Measurements from ENCODE around the gene TYSND1. TPM values are rescaled to one million over a fixed set of nuclear protein-coding genes. Genes with fewer than 3 reads are reported as not detected.

The TYSND1 gene
- total RNA-seq, 1 experiment from 2014 or later, result 29.8 TPM

DNA sequence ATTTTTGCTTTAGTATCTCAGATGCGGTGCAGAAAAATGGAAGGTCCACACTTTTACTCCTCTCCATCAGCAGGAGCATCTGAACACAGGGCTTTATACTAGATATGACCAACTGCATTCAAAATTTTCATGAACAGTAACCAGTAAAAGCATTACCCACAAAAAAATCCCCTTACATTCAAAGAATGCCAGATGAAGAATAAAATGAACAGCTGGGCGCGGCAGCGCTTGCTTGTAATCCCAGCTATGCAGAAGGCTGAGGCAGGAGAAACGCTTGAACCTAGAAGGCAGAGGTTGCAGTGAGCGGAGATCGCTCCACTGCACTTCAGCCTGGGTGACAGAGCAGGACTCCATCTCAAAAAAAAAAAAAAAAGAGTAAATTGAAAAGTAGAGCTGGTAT is 20.7 kb upstream of the TYSND1 start:
- BruUV-seq (replicated peaks), result no TSS peak
- H3K9me3 ChIP-seq, result no peaks in the 10 kb centered on the region
- ChIA-PET CTCF (interaction anchor here (2.1 kb wide), 1 partner anchor 20 kb away, joined by 9 read pairs; the partner anchor contains the start of gene TYSND1), POLR2A (interaction anchor here (0.6 to 1.0 kb wide), 2 partner anchors 24 to 332 kb away, joined by 3 to 4 read pairs; no protein-coding TSS in a partner anchor)
- TF ChIP-seq, protein P1, sequence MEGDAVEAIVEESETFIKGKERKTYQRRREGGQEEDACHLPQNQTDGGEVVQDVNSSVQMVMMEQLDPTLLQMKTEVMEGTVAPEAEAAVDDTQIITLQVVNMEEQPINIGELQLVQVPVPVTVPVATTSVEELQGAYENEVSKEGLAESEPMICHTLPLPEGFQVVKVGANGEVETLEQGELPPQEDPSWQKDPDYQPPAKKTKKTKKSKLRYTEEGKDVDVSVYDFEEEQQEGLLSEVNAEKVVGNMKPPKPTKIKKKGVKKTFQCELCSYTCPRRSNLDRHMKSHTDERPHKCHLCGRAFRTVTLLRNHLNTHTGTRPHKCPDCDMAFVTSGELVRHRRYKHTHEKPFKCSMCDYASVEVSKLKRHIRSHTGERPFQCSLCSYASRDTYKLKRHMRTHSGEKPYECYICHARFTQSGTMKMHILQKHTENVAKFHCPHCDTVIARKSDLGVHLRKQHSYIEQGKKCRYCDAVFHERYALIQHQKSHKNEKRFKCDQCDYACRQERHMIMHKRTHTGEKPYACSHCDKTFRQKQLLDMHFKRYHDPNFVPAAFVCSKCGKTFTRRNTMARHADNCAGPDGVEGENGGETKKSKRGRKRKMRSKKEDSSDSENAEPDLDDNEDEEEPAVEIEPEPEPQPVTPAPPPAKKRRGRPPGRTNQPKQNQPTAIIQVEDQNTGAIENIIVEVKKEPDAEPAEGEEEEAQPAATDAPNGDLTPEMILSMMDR (IDR thresholded peaks at IDR 0.05; ENCODE audit: insufficient read depth in 1 of 2, low read depth in 1 of 2, low read length in 1 of 2, severe bottlenecking in 1 of 2, unreplicated experiment in 1 of 2), result no peak
- peaks cover 4% of the 10 kb centered on the region for H3K36me3 ChIP-seq (ENCODE audit: control insufficient read depth, insufficient read depth, low read length)
- peaks cover 84% of the 10 kb centered on the region for H3K36me3 Mint-ChIP-seq (ENCODE audit: insufficient read depth, unreplicated experiment)
- intact Hi-C loops (cut with micrococcal nuclease; ENCODE audit: unreplicated experiment), result no loop called here
- H3K4me3 ChIP-seq (ENCODE audit: low read depth, low read length), result no peak overlapping the region
- H3K9me3 Mint-ChIP-seq (ENCODE audit: unreplicated experiment), result no peaks in the 10 kb centered on the region
- no peak overlapping the region for H3K4me3 Mint-ChIP-seq (ENCODE audit: unreplicated experiment)
- no peak for DNase-seq
- H3K4me1 ChIP-seq, result peaks cover 5% of the 10 kb centered on the region
- H3K27me3 ChIP-seq (replicated peaks; ENCODE audit: control insufficient read depth, insufficient read depth, low read length), result no peaks in the 10 kb centered on the region
- peaks cover 44% of the 10 kb centered on the region for H3K4me1 Mint-ChIP-seq (ENCODE audit: low read depth, unreplicated experiment)
- no peaks in the 10 kb centered on the region for H3K27me3 Mint-ChIP-seq (ENCODE audit: insufficient read depth, unreplicated experiment)
- no peak overlapping the region for H3K27ac Mint-ChIP-seq (ENCODE audit: unreplicated experiment)

DNA sequence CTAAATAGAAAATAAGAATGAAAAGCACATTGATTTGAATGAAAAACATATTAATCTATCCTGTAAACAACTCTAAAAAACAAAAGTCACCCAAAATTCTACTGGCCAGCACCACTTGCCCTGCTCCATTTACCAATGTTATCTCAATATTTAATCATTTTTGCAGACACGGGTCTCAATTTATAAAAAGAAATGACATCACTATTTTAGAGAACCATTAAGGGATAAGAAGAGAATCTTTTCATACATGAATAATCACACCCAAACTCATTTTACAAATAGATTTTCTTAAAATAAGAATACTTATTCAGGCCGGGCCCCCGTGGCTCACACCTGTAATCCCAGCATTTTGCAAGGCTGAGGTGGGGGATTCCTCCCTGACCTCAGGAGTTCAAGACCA is 19.9 kb upstream of the TYSND1 start:
- Histone ChIP-seq H3K27me3 (replicated peaks; ENCODE audit: control insufficient read depth, insufficient read depth, low read length) (no peaks in the 10 kb centered on the region), H3K4me1 (peaks cover 5% of the 10 kb centered on the region), H3K4me3 (ENCODE audit: low read depth, low read length) (no peak overlapping the region), H3K36me3 (ENCODE audit: control insufficient read depth, insufficient read depth, low read length) (peaks cover 4% of the 10 kb centered on the region), H3K9me3 (no peaks in the 10 kb centered on the region)
- Mint-ChIP-seq H3K4me3 (ENCODE audit: unreplicated experiment) (no peak overlapping the region), H3K36me3 (ENCODE audit: insufficient read depth, unreplicated experiment) (peaks cover 93% of the 10 kb centered on the region), H3K27me3 (ENCODE audit: insufficient read depth, unreplicated experiment) (no peaks in the 10 kb centered on the region), H3K4me1 (ENCODE audit: low read depth, unreplicated experiment) (peaks cover 48% of the 10 kb centered on the region), H3K27ac (ENCODE audit: unreplicated experiment) (no peak overlapping the region), H3K9me3 (ENCODE audit: unreplicated experiment) (no peaks in the 10 kb centered on the region)
- POLR2A ChIA-PET, result interaction anchor here (1.0 kb wide), 1 partner anchor 23 kb away, joined by 3 read pairs; no protein-coding TSS in a partner anchor
- no TSS peak for BruUV-seq (replicated peaks)
- TF ChIP-seq, protein P1 (IDR thresholded peaks at IDR 0.05; ENCODE audit: insufficient read depth in 1 of 2, low read depth in 1 of 2, low read length in 1 of 2, severe bottlenecking in 1 of 2, unreplicated experiment in 1 of 2), result no peak
- DNase-seq, result no peak
- CTCF ChIA-PET, result no interaction called here
- intact Hi-C loops (cut with micrococcal nuclease; ENCODE audit: unreplicated experiment), result no loop called here

DNA sequence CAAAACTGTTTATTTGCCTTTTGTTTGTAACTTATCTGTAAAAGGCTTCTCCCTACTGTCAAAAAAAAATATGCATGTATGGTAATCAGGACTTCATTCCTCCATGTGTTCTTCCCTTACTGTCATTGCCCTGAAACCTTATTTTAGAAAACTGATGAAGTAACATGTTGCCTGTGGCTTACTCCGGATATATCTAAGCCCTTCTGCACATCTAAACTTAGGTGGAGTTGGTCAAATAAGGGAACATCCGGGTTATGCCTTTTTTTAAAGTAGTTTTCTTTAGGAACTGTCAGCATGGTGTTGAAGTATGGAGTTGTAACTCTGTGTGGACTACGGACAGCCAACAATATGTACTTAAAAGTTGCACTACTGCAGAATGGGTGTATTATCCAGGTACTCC is 17.7 kb upstream of the TYSND1 start:
- Histone ChIP-seq H3K9me3 (no peaks in the 10 kb centered on the region), H3K27me3 (replicated peaks; ENCODE audit: control insufficient read depth, insufficient read depth, low read length) (no peaks in the 10 kb centered on the region), H3K36me3 (ENCODE audit: control insufficient read depth, insufficient read depth, low read length) (peaks cover 4% of the 10 kb centered on the region), H3K4me1 (no peaks in the 10 kb centered on the region; the same call in none of the 2 replicates), H3K4me3 (ENCODE audit: low read depth, low read length) (no peak overlapping the region)
- intact Hi-C loops (cut with micrococcal nuclease; ENCODE audit: unreplicated experiment), result no loop called here
- CTCF ChIA-PET, result no interaction called here
- Mint-ChIP-seq H3K36me3 (ENCODE audit: insufficient read depth, unreplicated experiment) (peaks cover 87% of the 10 kb centered on the region), H3K4me3 (ENCODE audit: unreplicated experiment) (no peak overlapping the region), H3K4me1 (ENCODE audit: low read depth, unreplicated experiment) (peaks cover 45% of the 10 kb centered on the region), H3K27me3 (ENCODE audit: insufficient read depth, unreplicated experiment) (no peaks in the 10 kb centered on the region), H3K27ac (ENCODE audit: unreplicated experiment) (no peak overlapping the region), H3K9me3 (ENCODE audit: unreplicated experiment) (no peaks in the 10 kb centered on the region)
- no peak for DNase-seq
- BruUV-seq (replicated peaks), result no TSS peak
- TF ChIP-seq, protein P1 (IDR thresholded peaks at IDR 0.05; ENCODE audit: insufficient read depth in 1 of 2, low read depth in 1 of 2, low read length in 1 of 2, severe bottlenecking in 1 of 2, unreplicated experiment in 1 of 2), result no peak
- POLR2A ChIA-PET, result no interaction called here

Data from Caco-2 (cell line).